BJ (cell line): ENCODE results near the gene WWOX. TPM values are rescaled to one million over a fixed set of nuclear protein-coding genes. Genes with fewer than 3 reads are reported as not detected.

Experiments
- CTCF ChIA-PET: fragments of 350-600 bp; formaldehyde crosslinking; extraction: SDS; loops from one replicate; lab custom pipeline; 2021; ENCODE audit warnings: antibody characterized with exemption, inconsistent platforms; lab: Yijun Ruan, JAX
- POLR2A ChIA-PET: fragments of 300-600 bp; sonication (Branson Sonifier 250); formaldehyde crosslinking; extraction: SDS; loops from one replicate; lab custom pipeline; 2021; ENCODE audit warnings: antibody characterized with exemption; lab: Charles Lee
- DNase-seq: peaks from one replicate; pipeline ENCODE4 v3.0.0-alpha.2; 2011; ENCODE audit warnings: low read depth
- H3K27me3 ChIP-seq: 2 replicates; pipeline ENCODE4 v1.6.0; 2011; ENCODE audit warnings: low read length; ENCODE audit not compliant: control insufficient read depth, insufficient read depth
- H3K36me3 ChIP-seq: 2 replicates; pipeline ENCODE4 v1.5.1; 2011; ENCODE audit warnings: low read length; ENCODE audit not compliant: control insufficient read depth, insufficient read depth
- H3K4me3 ChIP-seq: 2 replicates; pipeline ENCODE4 v1.5.1; 2011; ENCODE audit warnings: low read depth, mild to moderate bottlenecking, control low read depth, low read length
- polyA plus RNA-seq: library from polyadenylated mRNA; depleted of rRNA; stranded (reverse); fragments of >200 nt; gene quantifications from 2 replicates; pipeline ENCODE4 v1.2.3, GENCODE V29; 2011
- TF ChIP-seq, protein P1 (sequence below): IDR thresholded peaks from 2 replicates; pipeline ENCODE4 v1.5.1; 2011; ENCODE audit warnings: low read depth, mild to moderate bottlenecking, control low read depth, inconsistent platforms, low read length, moderate library complexity; ENCODE audit not compliant: insufficient read depth

WWOX gene
- polyA plus RNA-seq, 1 experiment: 3.1 TPM

GRCh38 chr16:78137179-78137578, 37.7 kb downstream of the WWOX start:
- Histone ChIP-seq H3K4me3 (no peak overlapping the region), H3K27me3 (no peaks in the 10 kb centered on the region), H3K36me3 (no peaks in the 10 kb centered on the region)
- ChIA-PET CTCF (no interaction called here), POLR2A (no interaction called here)
- no peak for DNase-seq
- TF ChIP-seq, protein P1, sequence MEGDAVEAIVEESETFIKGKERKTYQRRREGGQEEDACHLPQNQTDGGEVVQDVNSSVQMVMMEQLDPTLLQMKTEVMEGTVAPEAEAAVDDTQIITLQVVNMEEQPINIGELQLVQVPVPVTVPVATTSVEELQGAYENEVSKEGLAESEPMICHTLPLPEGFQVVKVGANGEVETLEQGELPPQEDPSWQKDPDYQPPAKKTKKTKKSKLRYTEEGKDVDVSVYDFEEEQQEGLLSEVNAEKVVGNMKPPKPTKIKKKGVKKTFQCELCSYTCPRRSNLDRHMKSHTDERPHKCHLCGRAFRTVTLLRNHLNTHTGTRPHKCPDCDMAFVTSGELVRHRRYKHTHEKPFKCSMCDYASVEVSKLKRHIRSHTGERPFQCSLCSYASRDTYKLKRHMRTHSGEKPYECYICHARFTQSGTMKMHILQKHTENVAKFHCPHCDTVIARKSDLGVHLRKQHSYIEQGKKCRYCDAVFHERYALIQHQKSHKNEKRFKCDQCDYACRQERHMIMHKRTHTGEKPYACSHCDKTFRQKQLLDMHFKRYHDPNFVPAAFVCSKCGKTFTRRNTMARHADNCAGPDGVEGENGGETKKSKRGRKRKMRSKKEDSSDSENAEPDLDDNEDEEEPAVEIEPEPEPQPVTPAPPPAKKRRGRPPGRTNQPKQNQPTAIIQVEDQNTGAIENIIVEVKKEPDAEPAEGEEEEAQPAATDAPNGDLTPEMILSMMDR: no peak

- ChIA-PET POLR2A (no interaction called here), CTCF (no interaction called here)
- DNase-seq: no peak
- Histone ChIP-seq H3K36me3 (no peaks in the 10 kb centered on the region), H3K27me3 (no peaks in the 10 kb centered on the region), H3K4me3 (no peak overlapping the region)
- TF ChIP-seq, protein P1: no peak
Observed at GRCh38 chr16:78137782-78138616, 38.5 kb downstream of the WWOX start.

DNA sequence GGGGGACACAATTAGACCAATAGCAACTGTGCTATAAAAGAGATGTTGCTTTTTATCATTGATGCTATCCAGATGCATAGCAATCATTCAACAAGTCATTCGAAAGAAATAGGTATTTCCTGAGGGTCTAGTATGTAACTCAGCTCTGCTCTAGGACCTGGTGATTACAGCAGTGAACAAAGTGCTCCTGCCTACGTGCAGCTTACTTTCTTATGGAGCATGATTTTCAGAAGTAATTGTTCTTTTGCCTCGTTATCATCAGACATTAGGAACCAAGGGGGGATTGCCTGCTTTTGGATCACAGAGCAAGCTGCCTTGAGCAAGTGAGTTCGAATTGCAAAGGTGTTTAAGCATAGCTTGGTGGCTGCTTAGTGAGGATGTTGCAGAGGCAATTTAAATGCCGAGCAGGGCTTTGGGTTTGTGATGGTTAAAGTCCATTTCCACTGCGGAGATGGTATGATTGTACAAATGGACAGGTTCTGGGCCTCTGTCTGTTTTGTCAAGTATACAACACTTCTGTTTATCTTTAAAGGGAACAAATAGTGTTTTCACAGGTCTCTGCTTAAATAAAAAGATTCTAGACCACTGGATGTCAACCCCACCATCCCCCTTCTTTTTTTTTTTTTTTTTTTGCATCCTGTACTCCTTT, 41.5 kb downstream of the WWOX start:
- no peak overlapping the region for H3K4me3 ChIP-seq
- POLR2A ChIA-PET: no interaction called here
- CTCF ChIA-PET: no interaction called here
- DNase-seq: no peak
- no peaks in the 10 kb centered on the region for H3K36me3 ChIP-seq
- H3K27me3 ChIP-seq: no peaks in the 10 kb centered on the region
- TF ChIP-seq, protein P1: no peak

GRCh38 chr16:78142788-78143187, 43.3 kb downstream of the WWOX start:
- Histone ChIP-seq H3K27me3 (no peaks in the 10 kb centered on the region), H3K4me3 (no peak overlapping the region), H3K36me3 (no peaks in the 10 kb centered on the region)
- TF ChIP-seq, protein P1: no peak
- no peak for DNase-seq
- ChIA-PET CTCF (no interaction called here), POLR2A (no interaction called here)

DNA sequence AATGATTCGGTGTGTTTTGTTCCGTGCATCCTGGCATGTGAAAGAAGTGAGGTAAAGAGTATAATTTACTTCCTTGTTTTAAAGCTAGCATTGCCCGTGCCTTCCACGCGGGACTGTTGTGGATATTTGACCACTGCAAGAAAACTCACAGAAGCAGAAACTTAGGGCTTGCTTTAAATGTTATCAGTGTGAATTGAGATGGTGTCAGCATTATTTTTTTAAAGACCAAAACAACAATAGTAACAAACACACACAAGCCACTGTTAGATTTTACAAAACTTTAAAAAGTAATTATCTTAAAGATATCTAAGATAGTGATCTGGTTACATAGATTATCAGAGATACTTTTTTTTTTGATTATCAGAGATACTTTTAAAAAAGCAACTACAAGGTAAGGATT, 47.4 kb downstream of the WWOX start:
- no peak overlapping the region for H3K4me3 ChIP-seq
- TF ChIP-seq, protein P1: no peak
- CTCF ChIA-PET: interaction anchor here (1.4 kb wide), 1 partner anchor 9 kb away, joined by 3 read pairs; no protein-coding TSS in a partner anchor
- H3K36me3 ChIP-seq: no peaks in the 10 kb centered on the region
- POLR2A ChIA-PET: no interaction called here
- no peaks in the 10 kb centered on the region for H3K27me3 ChIP-seq
- no peak for DNase-seq
